Prostate gland (tissue), 2 donors: ENCODE data around the gene CSH1. TPM values are rescaled to one million over a fixed set of nuclear protein-coding genes. Genes with fewer than 3 reads are reported as not detected.
A peak's percentile ranks its signal among the peaks of the same experiment; 100 is the strongest.
"Not testable (repeated sequence)": the region's sequence is repeated elsewhere in the genome, so short reads cannot be mapped to it uniquely, and the experiment has no call there.

Source experiments
- DNase-seq: peaks from one replicate; pipeline ENCODE4 v3.0.0-alpha.2; 2019; ENCODE audit warnings: low spot score
- H3K27ac ChIP-seq, 2 donors: fragments of 200-600 bp; sonication (generic); 2 replicates each; pipeline ENCODE4 v1.5.1; 2017 to 2019
- H3K27me3 ChIP-seq: fragments of 200-600 bp; sonication (generic); replicated peaks from 2 replicates; pipeline ENCODE4 v1.5.1; 2019; ENCODE audit not compliant: insufficient read depth
- H3K36me3 ChIP-seq, 2 donors: fragments of 200-600 bp; sonication (generic); 1 replicate in 1 of 2; 2 replicates in 1 of 2; pipeline versions ENCODE4 v1.5.1 to v1.8.1; 2017 to 2019
- H3K4me1 ChIP-seq: fragments of 200-600 bp; sonication (generic); replicated peaks from 2 replicates; pipeline ENCODE4 v1.5.1; 2019
- H3K4me3 ChIP-seq, 2 donors: fragments of 200-600 bp; sonication (generic); 2 replicates each; pipeline ENCODE4 v1.5.1; 2017 to 2019
- H3K9me3 ChIP-seq: fragments of 200-600 bp; sonication (generic); 2 replicates; pipeline ENCODE4 v1.5.1; 2017
- POLR2A ChIP-seq: fragments of 450-650 bp; IDR thresholded peaks from one replicate; pipeline ENCODE4 v1.6.1; 2016; ENCODE audit warnings: antibody characterized with exemption, mild to moderate bottlenecking
- POLR2AphosphoS5 ChIP-seq: sonication (generic); formaldehyde crosslinking; IDR thresholded peaks from one replicate; pipeline ENCODE4 v1.6.1; 2017; ENCODE audit warnings: antibody characterized with exemption
- WGBS: methylation state at CpG from one replicate; pipeline ENCODE4 v1.1.5; 2018; 5-methylcytosine and 5-hydroxymethylcytosine counted together
- intact Hi-C: fragments of 100-400 bp; cut with DNase I; formaldehyde crosslinking; loops from one replicate; pipeline ENCODE4 v1.14.2; 2022
- total RNA-seq, 2 donors: library from RNA; depleted of rRNA; stranded (reverse); fragments of >200 nt; gene quantifications; one replicate each; pipeline ENCODE4 v1.1.0, GENCODE V29; 2016
- TF ChIP-seq, protein P1 (sequence below), 4 experiments: fragments of 200-600 bp in 2 of 4; fragments of 450-650 bp in 2 of 4; sonication (generic) in 2 of 4; IDR thresholded peaks; 1 replicate in 3 of 4; 2 replicates in 1 of 4; pipeline ENCODE4 v1.5.1; 2016 to 2019; ENCODE audit warnings: antibody characterized with exemption in 4 of 4, mild to moderate bottlenecking in 2 of 4, moderate library complexity in 2 of 4

Gene CSH1
- not detected for total RNA-seq

DNA sequence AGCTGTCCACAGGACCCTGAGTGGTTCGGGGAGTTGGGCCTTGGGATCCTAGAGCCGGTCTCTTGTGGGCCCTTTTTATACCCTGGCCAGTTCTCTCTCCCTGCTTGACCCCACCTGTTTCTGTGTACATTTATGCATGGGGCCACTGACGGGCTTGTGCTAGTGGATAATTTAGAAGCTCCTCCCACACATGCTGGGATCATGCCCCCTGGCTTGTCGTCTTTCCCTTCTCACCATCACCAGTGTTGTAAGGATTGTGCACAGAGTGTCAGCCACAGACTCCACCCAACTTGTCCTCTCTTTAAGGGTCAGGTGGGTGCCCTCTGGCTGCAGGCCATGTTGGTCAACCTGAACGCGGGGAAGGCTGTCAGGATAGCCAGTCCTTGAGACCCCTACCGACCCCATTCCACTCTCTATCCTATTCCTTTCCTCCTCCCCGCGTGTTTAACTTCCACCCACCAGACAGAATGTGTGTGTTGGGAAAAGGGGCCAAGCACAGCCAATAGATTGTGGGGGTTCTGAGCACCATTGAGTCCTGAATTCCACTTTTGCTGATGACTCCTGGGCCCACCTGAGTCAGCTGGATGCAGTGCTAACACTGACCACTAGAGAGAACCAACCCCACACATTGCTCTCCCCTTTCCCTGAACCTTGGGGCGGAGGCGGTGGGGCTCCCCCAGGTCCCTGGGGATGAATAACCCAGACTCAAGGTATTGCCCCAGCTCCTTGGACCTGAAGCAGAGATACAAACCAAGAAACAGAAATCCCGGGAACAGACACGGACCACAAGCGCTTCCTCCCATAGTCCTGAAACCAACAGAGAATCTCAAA lies at the start of gene CSH1:
TSS of gene CSH1 (minus strand) at position 51 of the 831 bp plus-strand sequence. CDS start 63 bp downstream, outside the sequence.
- WGBS: 96% methylated on average over 10 of the region's 14 CpGs
- H3K36me3 ChIP-seq, H3K27me3 ChIP-seq, DNase-seq, H3K4me1 ChIP-seq, H3K9me3 ChIP-seq, H3K4me3 ChIP-seq, intact Hi-C loops, H3K27ac ChIP-seq: not testable (repeated sequence)

DNA sequence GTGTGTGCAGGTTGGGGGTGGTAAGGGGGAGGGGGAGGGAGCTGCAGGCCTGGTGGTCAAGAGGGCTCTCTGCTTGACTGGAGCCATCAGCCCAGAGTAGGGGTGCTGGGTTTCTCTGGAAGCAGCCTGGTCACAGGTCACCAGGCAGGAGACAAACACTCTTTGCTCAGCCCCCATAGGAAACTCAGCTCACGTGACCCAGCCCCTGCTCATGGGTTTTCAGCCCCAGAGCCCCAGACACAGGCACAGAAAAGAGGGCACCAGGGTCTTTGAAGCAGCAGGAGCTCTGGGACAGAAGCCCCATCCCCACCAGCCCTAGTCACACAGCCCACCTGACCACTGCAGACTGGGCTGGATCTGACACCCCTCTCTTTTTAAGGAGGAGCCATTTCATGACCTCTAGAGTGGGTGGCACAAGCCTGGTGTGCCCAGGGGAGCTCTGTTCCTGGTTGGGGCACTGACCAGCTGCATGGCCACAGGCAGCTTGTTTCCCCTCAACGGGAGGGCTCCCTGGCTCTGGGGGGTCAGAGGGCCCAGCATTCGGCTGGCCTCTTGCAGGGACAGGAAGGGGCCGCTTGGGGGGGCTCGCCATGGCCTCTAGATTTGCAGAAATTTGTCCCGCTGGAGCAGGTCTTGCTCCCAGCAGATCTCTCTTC lies 49.5 kb upstream of the CSH1 start:
- intact Hi-C loops: no loop called here
- TF ChIP-seq POLR2AphosphoS5 (no peak), POLR2A (no peak)
- TF ChIP-seq, protein P1, sequence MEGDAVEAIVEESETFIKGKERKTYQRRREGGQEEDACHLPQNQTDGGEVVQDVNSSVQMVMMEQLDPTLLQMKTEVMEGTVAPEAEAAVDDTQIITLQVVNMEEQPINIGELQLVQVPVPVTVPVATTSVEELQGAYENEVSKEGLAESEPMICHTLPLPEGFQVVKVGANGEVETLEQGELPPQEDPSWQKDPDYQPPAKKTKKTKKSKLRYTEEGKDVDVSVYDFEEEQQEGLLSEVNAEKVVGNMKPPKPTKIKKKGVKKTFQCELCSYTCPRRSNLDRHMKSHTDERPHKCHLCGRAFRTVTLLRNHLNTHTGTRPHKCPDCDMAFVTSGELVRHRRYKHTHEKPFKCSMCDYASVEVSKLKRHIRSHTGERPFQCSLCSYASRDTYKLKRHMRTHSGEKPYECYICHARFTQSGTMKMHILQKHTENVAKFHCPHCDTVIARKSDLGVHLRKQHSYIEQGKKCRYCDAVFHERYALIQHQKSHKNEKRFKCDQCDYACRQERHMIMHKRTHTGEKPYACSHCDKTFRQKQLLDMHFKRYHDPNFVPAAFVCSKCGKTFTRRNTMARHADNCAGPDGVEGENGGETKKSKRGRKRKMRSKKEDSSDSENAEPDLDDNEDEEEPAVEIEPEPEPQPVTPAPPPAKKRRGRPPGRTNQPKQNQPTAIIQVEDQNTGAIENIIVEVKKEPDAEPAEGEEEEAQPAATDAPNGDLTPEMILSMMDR (IDR thresholded peaks at IDR 0.05): no peak
- 76% methylated on average over 6 of the region's 6 CpGs for WGBS

DNA sequence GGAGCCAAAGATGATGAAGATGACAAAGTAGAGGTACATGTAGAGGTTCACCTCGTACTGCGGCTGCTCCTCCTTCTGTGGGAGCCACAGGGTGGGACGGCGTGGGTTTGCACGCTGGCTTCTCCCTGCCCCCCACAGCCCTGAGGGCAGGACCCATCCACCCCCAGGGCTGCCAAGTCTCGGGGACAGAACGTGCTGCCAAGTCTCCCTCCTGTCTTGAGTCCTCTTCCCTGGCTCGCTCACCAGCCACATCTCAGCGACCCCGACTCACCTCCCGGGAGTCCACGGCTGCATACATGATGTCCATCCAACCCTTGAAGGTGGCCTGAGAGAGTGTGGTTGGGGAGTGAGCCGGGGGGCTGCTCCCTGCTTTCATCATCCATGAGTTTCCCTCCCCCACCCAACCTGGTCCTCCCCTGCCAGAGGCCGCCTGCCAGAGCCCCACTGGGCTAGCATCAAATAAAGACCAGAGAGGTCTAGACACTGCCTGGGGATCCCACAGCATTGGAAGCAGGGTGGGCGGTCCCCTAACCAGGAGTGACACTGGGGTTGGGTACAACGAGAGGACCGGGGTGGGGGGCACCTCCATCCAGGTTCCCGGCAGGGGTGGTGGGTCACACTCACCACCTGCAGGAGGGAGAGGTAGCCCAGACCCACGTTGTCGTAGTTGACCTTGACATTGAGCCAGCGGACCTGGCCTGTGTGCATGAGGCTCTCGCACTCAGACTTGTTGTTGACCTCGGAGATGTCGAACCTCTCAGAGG lies 48.5 kb upstream of the CSH1 start:
- H3K27ac ChIP-seq: no peak overlapping the region
- TF ChIP-seq, protein P1 (IDR thresholded peaks at IDR 0.05): no peak
- no peaks in the 10 kb centered on the region for H3K27me3 ChIP-seq
- H3K9me3 ChIP-seq: no peaks in the 10 kb centered on the region
- intact Hi-C loops: no loop called here
- DNase-seq: no peak
- H3K4me1 ChIP-seq: no peaks in the 10 kb centered on the region
- H3K4me3 ChIP-seq: no peak overlapping the region
- H3K36me3 ChIP-seq: no peaks in the 10 kb centered on the region
- 78% methylated on average over 24 of the region's 24 CpGs for WGBS

More for the DNA sequence above, 49.5 kb upstream of the CSH1 start:
- Histone ChIP-seq H3K4me3 (no peak overlapping the region), H3K4me1 (no peaks in the 10 kb centered on the region), H3K27ac (no peak overlapping the region), H3K36me3 (no peaks in the 10 kb centered on the region), H3K27me3 (no peaks in the 10 kb centered on the region), H3K9me3 (no peaks in the 10 kb centered on the region)
- DNase-seq: no peak

DNA sequence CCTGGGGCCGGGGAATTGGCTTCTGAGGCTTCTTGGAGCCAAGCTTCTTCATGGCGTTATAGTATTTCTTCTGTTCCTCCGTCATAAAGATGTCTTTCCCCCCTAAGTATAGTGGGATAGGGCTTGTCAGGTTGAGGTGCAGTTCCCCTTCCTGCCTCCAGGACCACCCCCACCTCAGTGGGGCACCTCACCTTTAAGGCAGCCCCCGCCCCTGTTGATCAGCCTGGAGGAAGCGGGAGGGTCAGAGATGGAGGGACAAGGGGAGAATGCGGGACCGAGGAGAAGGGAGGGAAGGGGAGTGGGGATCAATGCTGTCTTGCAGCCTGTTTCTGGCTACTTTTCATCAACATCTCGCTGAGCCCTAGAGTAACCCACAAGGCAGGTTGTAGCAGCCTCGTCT lies 47.4 kb upstream of the CSH1 start:
- WGBS: 88% methylated on average over 9 of the region's 9 CpGs
- H3K9me3 ChIP-seq: no peaks in the 10 kb centered on the region
- no peaks in the 10 kb centered on the region for H3K36me3 ChIP-seq
- H3K4me3 ChIP-seq: no peak overlapping the region
- no peaks in the 10 kb centered on the region for H3K27me3 ChIP-seq
- H3K27ac ChIP-seq: no peak overlapping the region
- no peak for DNase-seq
- intact Hi-C loops: no loop called here
- TF ChIP-seq, protein P1 (IDR thresholded peaks at IDR 0.05): peak in 1 of 4 experiments; percentile 10
- TF ChIP-seq POLR2A: no peak
- H3K4me1 ChIP-seq: no peaks in the 10 kb centered on the region

GRCh38 chr17:63942309-63942985 lies 46.1 kb upstream of the CSH1 start:
- WGBS: 92% methylated on average over 21 of the region's 21 CpGs
- H3K4me1 ChIP-seq: no peaks in the 10 kb centered on the region
- intact Hi-C loops: no loop called here

More at GRCh38 chr17:63942309-63942985, 46.1 kb upstream of the CSH1 start:
- no peaks in the 10 kb centered on the region for H3K36me3 ChIP-seq
- TF ChIP-seq, protein P1 (IDR thresholded peaks at IDR 0.05): no peak
- TF ChIP-seq POLR2AphosphoS5: no peak
- TF ChIP-seq POLR2A: no peak
- H3K27me3 ChIP-seq: no peaks in the 10 kb centered on the region
- H3K4me3 ChIP-seq: no peak overlapping the region
- no peak for DNase-seq
- H3K27ac ChIP-seq: no peak overlapping the region
- H3K9me3 ChIP-seq: no peaks in the 10 kb centered on the region
